IPS-18a (cell line): ENCODE measurements around the gene COL7A1.

ENCODE experiments used
- H3K27ac ChIP-seq: one replicate; pipeline ENCODE4 v1.5.1; 2013; ENCODE audit warnings: low read length
- H3K27me3 ChIP-seq: one replicate; pipeline ENCODE4 v1.6.1; 2013; ENCODE audit warnings: mild to moderate bottlenecking, low read length; ENCODE audit not compliant: control insufficient read depth, insufficient read depth
- H3K36me3 ChIP-seq: one replicate; pipeline ENCODE4 v1.6.1; 2013; ENCODE audit warnings: low read depth, low read length; ENCODE audit not compliant: control insufficient read depth
- H3K4me1 ChIP-seq: one replicate; pipeline ENCODE4 v1.6.1; 2013; ENCODE audit warnings: low read depth, low read length; ENCODE audit not compliant: control insufficient read depth
- H3K4me3 ChIP-seq: one replicate; pipeline ENCODE4 v1.5.1; 2013; ENCODE audit warnings: low read length
- H3K9ac ChIP-seq: one replicate; pipeline ENCODE4 v1.6.1; 2013; ENCODE audit warnings: mild to moderate bottlenecking, low read length, moderate library complexity
- H3K9me3 ChIP-seq: one replicate; pipeline ENCODE4 v1.6.1; 2013; ENCODE audit warnings: low read depth, low read length; ENCODE audit not compliant: control insufficient read depth

COL7A1 gene

GRCh38 chr3:48567500-48567899 lies 27.6 kb downstream of the COL7A1 start:
- no peak overlapping the region for H3K9ac ChIP-seq
- no peaks in the 10 kb centered on the region for H3K36me3 ChIP-seq
- no peaks in the 10 kb centered on the region for H3K27me3 ChIP-seq
- H3K4me1 ChIP-seq: peaks cover 9% of the 10 kb centered on the region
- H3K4me3 ChIP-seq: no peak overlapping the region
- H3K27ac ChIP-seq: no peak overlapping the region
- H3K9me3 ChIP-seq: no peaks in the 10 kb centered on the region

GRCh38 chr3:48567090-48567489 lies 28.0 kb downstream of the COL7A1 start:
- H3K27ac ChIP-seq: no peak overlapping the region
- H3K4me1 ChIP-seq: peaks cover 9% of the 10 kb centered on the region
- no peaks in the 10 kb centered on the region for H3K27me3 ChIP-seq
- H3K9ac ChIP-seq: no peak overlapping the region
- H3K36me3 ChIP-seq: no peaks in the 10 kb centered on the region
- H3K9me3 ChIP-seq: no peaks in the 10 kb centered on the region
- H3K4me3 ChIP-seq: no peak overlapping the region

- Histone ChIP-seq H3K27ac (no peak overlapping the region), H3K4me1 (peaks cover 9% of the 10 kb centered on the region), H3K27me3 (no peaks in the 10 kb centered on the region), H3K4me3 (no peak overlapping the region), H3K9me3 (no peaks in the 10 kb centered on the region), H3K36me3 (no peaks in the 10 kb centered on the region), H3K9ac (no peak overlapping the region)
These were observed 28.7 kb downstream of the COL7A1 start for GRCh38 chr3:48566401-48566760.

- H3K9ac ChIP-seq: no peak overlapping the region
- peaks cover 15% of the 10 kb centered on the region for H3K4me1 ChIP-seq
These were observed 29.3 kb downstream of the COL7A1 start for GRCh38 chr3:48565591-48566400.

GRCh38 chr3:48565186-48565585 lies 29.9 kb downstream of the COL7A1 start:
- no peak overlapping the region for H3K27ac ChIP-seq
- peaks cover 21% of the 10 kb centered on the region for H3K4me1 ChIP-seq
- no peaks in the 10 kb centered on the region for H3K36me3 ChIP-seq
- H3K9ac ChIP-seq: no peak overlapping the region
- H3K4me3 ChIP-seq: no peak overlapping the region
- H3K9me3 ChIP-seq: no peaks in the 10 kb centered on the region
- H3K27me3 ChIP-seq: no peaks in the 10 kb centered on the region

More at GRCh38 chr3:48565591-48566400, 29.3 kb downstream of the COL7A1 start:
- no peak overlapping the region for H3K27ac ChIP-seq
- H3K36me3 ChIP-seq: no peaks in the 10 kb centered on the region
- H3K4me3 ChIP-seq: no peak overlapping the region
- no peaks in the 10 kb centered on the region for H3K9me3 ChIP-seq
- no peaks in the 10 kb centered on the region for H3K27me3 ChIP-seq

- no peak overlapping the region for H3K4me3 ChIP-seq
- no peak overlapping the region for H3K9ac ChIP-seq
- peaks cover 25% of the 10 kb centered on the region for H3K4me1 ChIP-seq
- H3K27ac ChIP-seq: no peak overlapping the region
- no peaks in the 10 kb centered on the region for H3K36me3 ChIP-seq
- H3K27me3 ChIP-seq: no peaks in the 10 kb centered on the region
- H3K9me3 ChIP-seq: no peaks in the 10 kb centered on the region
These were observed 30.5 kb downstream of the COL7A1 start for GRCh38 chr3:48564667-48565066.

- Histone ChIP-seq H3K36me3 (no peaks in the 10 kb centered on the region), H3K4me1 (peaks cover 25% of the 10 kb centered on the region), H3K4me3 (no peak overlapping the region), H3K27me3 (no peaks in the 10 kb centered on the region), H3K9me3 (no peaks in the 10 kb centered on the region), H3K27ac (no peak overlapping the region), H3K9ac (no peak overlapping the region)
These were observed 31.1 kb downstream of the COL7A1 start for GRCh38 chr3:48564022-48564421.

- no peak within 1 kb of the TSS for H3K9ac ChIP-seq
- H3K27ac ChIP-seq: no peak within 1 kb of the TSS
- no peak within 1 kb of the TSS for H3K4me3 ChIP-seq
- no peaks in the 10 kb centered on the region for H3K36me3 ChIP-seq
- H3K27me3 ChIP-seq: no peaks in the 10 kb centered on the region
- H3K9me3 ChIP-seq: no peaks in the 10 kb centered on the region
- H3K4me1 ChIP-seq: peaks cover 30% of the 10 kb centered on the region
These were observed 31.7 kb downstream of the COL7A1 start, which contains the start of gene UCN2 for GRCh38 chr3:48563382-48563918. UCN2 (minus strand) TSS chr3:48563781; CDS start chr3:48563124, 657 bp downstream.

GRCh38 chr3:48562367-48563095 lies 32.6 kb downstream of the COL7A1 start:
- Histone ChIP-seq H3K36me3 (no peaks in the 10 kb centered on the region), H3K9ac (no peak overlapping the region), H3K27ac (no peak overlapping the region), H3K4me1 (peaks cover 31% of the 10 kb centered on the region), H3K27me3 (no peaks in the 10 kb centered on the region), H3K9me3 (no peaks in the 10 kb centered on the region), H3K4me3 (no peak overlapping the region)

GRCh38 chr3:48561045-48561736 lies 33.9 kb downstream of the COL7A1 start:
- Histone ChIP-seq H3K4me3 (peak overlapping the region; percentile 34), H3K9ac (no peak overlapping the region), H3K4me1 (peaks cover 31% of the 10 kb centered on the region), H3K36me3 (no peaks in the 10 kb centered on the region), H3K9me3 (no peaks in the 10 kb centered on the region), H3K27me3 (no peaks in the 10 kb centered on the region), H3K27ac (no peak overlapping the region)

GRCh38 chr3:48560648-48561018 lies 34.5 kb downstream of the COL7A1 start:
- peaks cover 31% of the 10 kb centered on the region for H3K4me1 ChIP-seq
- no peaks in the 10 kb centered on the region for H3K27me3 ChIP-seq
- H3K36me3 ChIP-seq: no peaks in the 10 kb centered on the region
- no peak overlapping the region for H3K9ac ChIP-seq
- peak overlapping the region; percentile 34 for H3K4me3 ChIP-seq
- no peaks in the 10 kb centered on the region for H3K9me3 ChIP-seq
- no peak overlapping the region for H3K27ac ChIP-seq
